Retinal pigment epithelial cell (primary cell): Measurements from ENCODE around the gene ARHGAP25.

Source experiments
- DNase-seq: peaks from one replicate; pipeline ENCODE4 v3.0.0-alpha.2; 2010; ENCODE audit warnings: low read depth
- H3K4me3 ChIP-seq: 2 replicates; pipeline ENCODE4 v1.5.1; 2011; ENCODE audit warnings: mild to moderate bottlenecking, low read length, control low read depth, moderate library complexity
- CTCF ChIP-seq: conservative IDR thresholded peaks from 2 replicates; pipeline ENCODE4 v1.5.1; 2011; ENCODE audit warnings: low read depth, low read length, control low read depth, inconsistent platforms

ARHGAP25 gene

DNA sequence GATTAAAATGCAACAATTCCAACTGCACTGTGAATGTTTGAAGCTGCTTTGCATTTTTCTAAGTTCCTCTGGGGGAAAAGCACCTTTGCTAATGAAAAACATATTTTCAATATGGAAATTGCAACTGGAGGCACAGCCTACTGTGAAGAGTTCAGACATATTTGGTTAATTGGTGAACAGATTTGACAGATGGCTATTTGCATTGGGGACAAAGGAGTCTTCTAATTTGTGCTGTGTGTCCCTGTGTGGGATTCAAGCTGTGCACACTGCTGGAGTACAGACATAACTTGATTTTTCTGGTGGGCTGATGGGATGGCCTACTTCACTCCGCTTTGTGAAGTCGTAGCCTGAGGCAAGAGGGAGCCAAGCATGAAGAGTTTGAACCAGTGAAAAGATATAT lies 40.7 kb upstream of the ARHGAP25 start:
- DNase-seq, result no peak
- TF ChIP-seq CTCF, result no peak
- H3K4me3 ChIP-seq, result no peak overlapping the region

- no peak overlapping the region for H3K4me3 ChIP-seq
- no peak for TF ChIP-seq CTCF
- DNase-seq, result no peak
These were observed 38.6 kb upstream of the ARHGAP25 start for GRCh38 chr2:68695971-68696370.

- no peak for DNase-seq
- H3K4me3 ChIP-seq, result no peak overlapping the region
- TF ChIP-seq CTCF, result no peak
These were observed 38.1 kb upstream of the ARHGAP25 start for GRCh38 chr2:68696554-68696953.

DNA sequence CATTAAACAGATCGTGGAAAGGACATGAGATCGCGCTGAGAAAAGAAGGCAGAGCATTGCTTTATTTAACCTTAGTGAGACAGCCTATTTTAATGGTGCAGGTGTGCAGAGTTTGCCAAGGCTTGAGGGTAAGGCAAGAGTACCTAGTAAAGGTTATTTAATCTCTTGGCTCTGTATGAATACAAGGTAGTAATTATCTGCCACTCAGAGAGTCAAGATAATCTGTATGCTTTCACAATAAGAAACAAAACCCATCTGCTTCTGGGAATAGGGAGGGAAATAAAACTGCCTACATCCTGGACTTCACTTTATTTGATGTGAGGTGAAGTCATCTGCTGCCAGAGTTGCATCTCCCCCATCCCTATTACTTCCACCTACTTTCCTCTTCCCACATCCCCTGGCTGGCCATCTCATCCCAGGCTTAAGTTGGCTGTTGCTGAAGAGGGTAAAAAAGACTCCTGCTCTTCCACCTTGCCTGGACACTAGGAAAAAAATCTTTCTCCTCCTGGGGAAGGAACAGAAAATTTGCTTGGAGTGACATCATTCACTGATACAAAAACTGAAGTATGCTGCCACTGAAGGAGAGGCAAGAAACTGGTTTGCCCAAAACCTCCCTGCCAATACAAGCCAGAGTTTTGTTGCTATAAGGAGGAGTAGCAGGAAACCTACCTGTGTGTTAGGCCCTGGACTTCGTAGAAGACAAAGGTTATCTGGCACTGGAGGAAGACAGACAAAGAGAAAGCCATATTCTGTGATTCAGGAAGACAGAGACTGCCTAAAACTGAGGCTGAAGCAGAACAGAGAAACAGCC lies 35.8 kb upstream of the ARHGAP25 start:
- no peak overlapping the region for H3K4me3 ChIP-seq
- TF ChIP-seq CTCF, result no peak
- DNase-seq, result no peak

GRCh38 chr2:68700560-68700959 lies 34.1 kb upstream of the ARHGAP25 start:
- H3K4me3 ChIP-seq, result no peak overlapping the region
- no peak for TF ChIP-seq CTCF
- no peak for DNase-seq

GRCh38 chr2:68706637-68707036 lies 28.0 kb upstream of the ARHGAP25 start:
- no peak for DNase-seq
- TF ChIP-seq CTCF, result no peak
- no peak overlapping the region for H3K4me3 ChIP-seq

GRCh38 chr2:68708629-68709028 lies 26.0 kb upstream of the ARHGAP25 start:
- TF ChIP-seq CTCF, result no peak
- no peak overlapping the region for H3K4me3 ChIP-seq
- DNase-seq, result no peak
